Lower leg skin (tissue), 3 donors: ENCODE measurements around the gene FAIM2.

Experiments used
- CTCF ChIP-seq, 3 donors: fragments of 450-650 bp; IDR thresholded peaks; one replicate each; pipeline ENCODE4 v1.5.1; 2016; ENCODE audit warnings: antibody characterized with exemption in 3 of 3, mild to moderate bottlenecking in 3 of 3, moderate library complexity in 2 of 3
- POLR2A ChIP-seq, 2 donors: fragments of 450-650 bp; IDR thresholded peaks; one replicate each; pipeline ENCODE4 v1.6.1; 2016 to 2017; ENCODE audit warnings: antibody characterized with exemption in 2 of 2, mild to moderate bottlenecking in 1 of 2, moderate library complexity in 1 of 2

- TF ChIP-seq CTCF (IDR thresholded peaks at IDR 0.05) (no peak), POLR2A (IDR thresholded peaks at IDR 0.05) (no peak)
Measured at GRCh38 chr12:49843411-49843810, 60.3 kb downstream of the FAIM2 start.
